Measurements from ENCODE around the gene DIAPH3.
A peak's percentile ranks its signal among the peaks of the same experiment; 100 is the strongest.
"Not testable (repeated sequence)": the region's sequence is repeated elsewhere in the genome, so short reads cannot be mapped to it uniquely, and the experiment has no call there.

The DIAPH3 gene

DNA sequence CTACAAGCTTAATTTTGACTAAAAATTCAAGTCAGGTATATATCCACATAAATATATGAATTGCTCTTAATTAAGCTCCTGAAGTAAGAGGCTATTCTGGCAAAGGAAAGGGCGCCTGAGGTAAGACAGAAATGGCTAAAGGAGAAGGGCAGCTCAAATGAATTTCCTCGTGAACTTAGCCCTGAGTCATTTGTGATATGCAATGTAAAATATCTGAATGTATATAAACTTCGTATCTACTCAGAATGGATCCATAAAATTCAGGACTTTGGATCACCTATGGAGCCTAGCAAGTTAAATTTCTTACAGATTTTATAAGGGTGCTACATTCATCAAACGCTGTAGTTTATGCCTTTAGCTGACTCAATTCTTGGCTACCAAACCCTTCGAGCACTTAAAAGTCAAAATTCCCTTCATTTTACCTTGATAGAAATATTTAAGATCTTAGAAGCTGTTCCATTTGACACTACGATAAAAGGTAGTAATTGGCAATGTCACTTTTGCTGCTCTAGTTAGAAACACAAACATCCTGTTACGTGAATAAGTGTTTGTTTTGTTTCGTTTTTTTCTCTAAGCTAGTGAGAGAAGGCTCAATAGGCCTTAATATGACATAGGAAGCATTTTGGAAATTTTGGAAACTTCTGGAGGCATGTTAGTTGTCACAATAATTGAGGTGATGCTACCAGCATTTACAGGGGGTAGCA, 69.2 kb downstream of the DIAPH3 start:
- TF ChIP-seq, protein P1, sequence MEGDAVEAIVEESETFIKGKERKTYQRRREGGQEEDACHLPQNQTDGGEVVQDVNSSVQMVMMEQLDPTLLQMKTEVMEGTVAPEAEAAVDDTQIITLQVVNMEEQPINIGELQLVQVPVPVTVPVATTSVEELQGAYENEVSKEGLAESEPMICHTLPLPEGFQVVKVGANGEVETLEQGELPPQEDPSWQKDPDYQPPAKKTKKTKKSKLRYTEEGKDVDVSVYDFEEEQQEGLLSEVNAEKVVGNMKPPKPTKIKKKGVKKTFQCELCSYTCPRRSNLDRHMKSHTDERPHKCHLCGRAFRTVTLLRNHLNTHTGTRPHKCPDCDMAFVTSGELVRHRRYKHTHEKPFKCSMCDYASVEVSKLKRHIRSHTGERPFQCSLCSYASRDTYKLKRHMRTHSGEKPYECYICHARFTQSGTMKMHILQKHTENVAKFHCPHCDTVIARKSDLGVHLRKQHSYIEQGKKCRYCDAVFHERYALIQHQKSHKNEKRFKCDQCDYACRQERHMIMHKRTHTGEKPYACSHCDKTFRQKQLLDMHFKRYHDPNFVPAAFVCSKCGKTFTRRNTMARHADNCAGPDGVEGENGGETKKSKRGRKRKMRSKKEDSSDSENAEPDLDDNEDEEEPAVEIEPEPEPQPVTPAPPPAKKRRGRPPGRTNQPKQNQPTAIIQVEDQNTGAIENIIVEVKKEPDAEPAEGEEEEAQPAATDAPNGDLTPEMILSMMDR (IDR thresholded peaks at IDR 0.05; ENCODE audit: insufficient read depth, missing control alignments): no peak
- DNase-seq (ENCODE audit: insufficient read length, low spot score) (no peak), FAIRE-seq (no peak)

DNA sequence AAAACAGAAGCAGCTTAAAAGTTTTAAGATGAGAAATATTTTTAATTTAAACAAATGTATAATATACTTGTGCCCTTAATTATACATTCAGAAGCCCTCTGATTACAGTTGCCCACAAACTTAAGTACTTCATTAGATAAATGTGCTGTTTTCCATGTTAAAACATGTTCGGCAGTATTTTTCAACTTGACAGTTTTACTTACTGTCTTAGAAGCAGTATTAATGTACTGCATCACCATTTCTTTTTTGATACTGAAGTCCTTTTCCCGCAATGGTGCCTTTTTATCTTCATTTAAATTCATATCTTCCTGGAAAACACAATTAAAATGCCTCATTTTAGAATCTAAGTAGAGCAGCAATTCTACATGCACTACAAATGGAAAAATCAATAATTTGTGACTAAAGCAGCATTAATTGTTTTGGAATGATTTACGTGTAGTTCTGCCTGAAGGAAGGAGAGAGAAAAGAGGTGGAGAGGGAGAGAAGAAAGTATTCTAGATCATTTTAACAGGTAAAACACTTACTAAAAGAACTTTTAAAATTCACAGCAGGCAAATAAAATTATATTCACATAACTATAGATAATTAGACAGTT, 70.2 kb downstream of the DIAPH3 start:
- TF ChIP-seq, protein P1 (IDR thresholded peaks at IDR 0.05; ENCODE audit: insufficient read depth, missing control alignments): no peak
- no peak for FAIRE-seq
- DNase-seq (ENCODE audit: insufficient read length, low spot score): no peak

DNA sequence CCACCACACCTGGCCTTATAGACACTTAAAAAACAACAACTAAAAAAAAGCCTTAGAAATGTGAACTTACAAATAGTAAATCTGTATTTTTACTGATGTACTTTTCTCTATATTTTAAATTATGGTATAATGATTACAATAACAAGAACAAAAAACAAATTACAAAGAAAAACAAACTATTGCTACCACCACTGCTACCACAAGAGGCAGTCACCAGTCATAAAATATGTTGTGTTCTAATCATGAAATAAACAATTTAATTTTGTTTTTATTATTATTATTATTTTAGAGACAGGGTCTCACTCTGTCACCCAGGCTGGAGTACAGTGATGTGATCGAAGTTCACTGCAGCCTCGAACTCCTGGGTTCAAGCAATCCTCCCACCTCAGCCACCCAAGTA, 72.2 kb downstream of the DIAPH3 start:
- DNase-seq (ENCODE audit: insufficient read length, low spot score) (no peak), FAIRE-seq (no peak)
- TF ChIP-seq, protein P1 (IDR thresholded peaks at IDR 0.05; ENCODE audit: insufficient read depth, missing control alignments): no peak

DNA sequence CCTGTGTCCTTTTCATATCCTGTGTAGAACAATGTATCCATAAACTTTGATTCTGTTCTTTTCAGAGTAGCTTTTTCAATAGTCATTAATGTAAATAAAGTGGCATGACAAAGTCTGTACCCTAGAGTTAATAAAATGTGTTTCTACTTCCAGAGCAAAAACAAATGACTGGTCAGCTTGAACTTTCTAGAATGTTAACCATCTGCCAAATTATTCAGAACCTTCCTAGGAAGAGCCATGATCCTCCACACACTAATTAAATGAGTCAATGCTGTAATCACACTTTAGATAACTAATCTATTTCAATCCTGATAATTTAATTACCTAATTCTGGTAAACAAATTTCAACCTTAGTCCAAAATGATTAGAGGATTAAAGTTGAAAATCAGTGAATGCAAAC, 73.2 kb downstream of the DIAPH3 start:
- DNase-seq (ENCODE audit: insufficient read length, low spot score): no peak
- TF ChIP-seq, protein P1 (IDR thresholded peaks at IDR 0.05; ENCODE audit: insufficient read depth, missing control alignments): no peak
- FAIRE-seq: peak; percentile 73

DNA sequence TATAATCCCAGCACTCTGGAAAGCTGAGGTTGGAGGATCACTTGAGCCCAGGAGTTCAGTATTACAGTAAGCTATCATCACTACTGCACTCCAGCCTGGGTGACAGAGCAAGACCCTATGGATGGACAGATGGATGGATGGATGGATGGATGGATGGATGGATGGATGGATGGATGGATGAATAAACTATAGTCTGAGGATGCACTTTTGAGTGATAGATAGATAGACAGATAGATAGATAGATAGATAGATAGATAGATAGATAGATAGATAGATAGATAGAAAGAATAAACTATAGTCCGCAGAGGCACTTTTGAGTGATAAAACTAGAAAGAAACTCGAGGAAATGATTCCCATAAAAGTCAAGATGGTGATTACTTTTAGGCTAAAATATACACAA, 79.9 kb downstream of the DIAPH3 start:
- DNase-seq (ENCODE audit: insufficient read length, low spot score); FAIRE-seq: not testable (repeated sequence)

DNA sequence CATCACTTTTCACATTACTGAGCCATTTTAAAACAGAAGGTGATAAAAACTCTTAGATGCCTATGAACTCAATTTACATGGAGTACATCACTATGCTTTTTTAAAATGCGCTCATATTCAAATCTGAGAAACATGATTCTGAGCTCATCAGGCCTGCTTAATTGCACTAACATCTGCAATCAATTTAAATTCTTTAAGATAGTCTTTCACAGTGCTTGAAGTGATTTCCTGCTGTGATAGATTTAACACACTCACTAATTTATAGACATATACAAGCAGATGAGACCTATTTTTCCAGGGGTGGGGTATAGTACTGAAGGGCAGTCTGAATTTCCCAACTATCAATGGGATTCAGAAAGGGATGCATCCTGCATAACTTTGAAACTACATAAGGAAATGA, 82.9 kb downstream of the DIAPH3 start:
- FAIRE-seq (no peak), DNase-seq (ENCODE audit: insufficient read length, low spot score) (no peak)
- TF ChIP-seq, protein P1 (IDR thresholded peaks at IDR 0.05; ENCODE audit: insufficient read depth, missing control alignments): no peak

DNA sequence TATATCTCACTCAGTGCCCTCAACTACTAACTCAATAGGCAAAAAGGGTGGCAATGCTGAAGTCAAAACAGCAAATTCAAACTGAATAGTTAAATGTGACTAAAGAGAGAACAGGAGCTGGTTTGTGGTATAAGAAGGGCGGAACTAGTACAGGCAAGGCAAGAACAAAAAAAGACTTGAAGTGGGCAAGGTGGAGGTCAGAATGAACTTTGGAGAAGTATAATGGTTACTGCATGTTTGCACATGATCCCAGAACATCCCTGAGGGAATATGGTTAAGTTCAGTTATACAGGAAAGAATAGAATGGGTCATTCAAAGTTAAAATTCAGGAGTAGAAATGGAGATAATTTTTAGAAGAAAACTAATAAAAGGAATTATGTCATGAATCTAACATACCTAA, 85.5 kb downstream of the DIAPH3 start:
- TF ChIP-seq, protein P1 (IDR thresholded peaks at IDR 0.05; ENCODE audit: insufficient read depth, missing control alignments): no peak
- FAIRE-seq (no peak), DNase-seq (ENCODE audit: insufficient read length, low spot score) (no peak)
